Neural cell (in vitro differentiated cells): ENCODE results near the gene TRAF6. TPM values are rescaled to one million over a fixed set of nuclear protein-coding genes. Genes with fewer than 3 reads are reported as not detected.

Experiments used
- H2AFZ ChIP-seq: fragments of 200-600, 300-800 bp; sonication (generic), shearing (Covaris generic); 2 replicates; pipeline ENCODE4 v1.6.0; 2014; ENCODE audit warnings: low read depth, mild to moderate bottlenecking, antibody characterized with exemption, low read length, moderate library complexity
- H3F3A ChIP-seq: fragments of 200-600 bp; shearing (Covaris generic); 2 replicates; pipeline ENCODE4 v1.6.1; 2016; ENCODE audit warnings: mild to moderate bottlenecking, moderate library complexity, mixed read lengths, antibody characterized with exemption, low read length; ENCODE audit not compliant: insufficient read depth, poor library complexity, severe bottlenecking
- H3K27ac ChIP-seq: fragments of 200-600, 300-800 bp; sonication (generic), shearing (Covaris generic); 2 replicates; pipeline ENCODE4 v1.5.1; 2014; ENCODE audit warnings: mild to moderate bottlenecking, low read length, moderate library complexity
- H3K27me3 ChIP-seq: fragments of 300-800, 200-600 bp; sonication (generic), shearing (Covaris generic); 2 replicates; pipeline ENCODE4 v1.6.0; 2014; ENCODE audit warnings: mild to moderate bottlenecking, low read depth, low read length, moderate library complexity; ENCODE audit not compliant: insufficient read depth
- H3K36me3 ChIP-seq: fragments of 300-800, 200-600 bp; sonication (generic), shearing (Covaris generic); 2 replicates; pipeline ENCODE4 v1.5.1; 2014; ENCODE audit warnings: mild to moderate bottlenecking, antibody characterized with exemption, low read length, moderate library complexity; ENCODE audit not compliant: insufficient read depth
- H3K4me2 ChIP-seq: fragments of 300-800, 200-600 bp; sonication (generic), shearing (Covaris generic); 2 replicates; pipeline ENCODE4 v1.6.0; 2014; ENCODE audit warnings: mild to moderate bottlenecking, low read length
- H3K4me3 ChIP-seq: fragments of 300-800, 200-600 bp; sonication (generic), shearing (Covaris generic); 2 replicates; pipeline ENCODE4 v1.5.1; 2014; ENCODE audit warnings: mild to moderate bottlenecking, low read length, moderate library complexity
- H3K79me2 ChIP-seq: fragments of 200-600 bp; shearing (Covaris generic); replicated peaks from 2 replicates; pipeline ENCODE4 v1.6.0; 2014; ENCODE audit warnings: mild to moderate bottlenecking, low read length, moderate library complexity; ENCODE audit not compliant: insufficient read depth
- H3K9ac ChIP-seq: fragments of 300-800, 200-600 bp; sonication (generic), shearing (Covaris generic); 2 replicates; pipeline ENCODE4 v1.6.1; 2016; ENCODE audit warnings: mild to moderate bottlenecking, low read length, mixed read lengths
- H3K9me2 ChIP-seq: fragments of 200-600 bp; shearing (Covaris generic); 2 replicates; pipeline ENCODE4 v1.6.1; 2016; ENCODE audit warnings: mild to moderate bottlenecking, low read length, mixed read lengths; ENCODE audit not compliant: insufficient read depth
- H3K9me3 ChIP-seq: fragments of 200-600, 300-800 bp; sonication (generic), shearing (Covaris generic); 2 replicates; pipeline ENCODE4 v1.6.1; 2016; ENCODE audit warnings: mild to moderate bottlenecking, mixed run types, low read length, moderate library complexity, mixed read lengths
- H4K20me1 ChIP-seq: fragments of 200-600 bp; shearing (Covaris generic); 2 replicates; pipeline ENCODE4 v1.6.1; 2016; ENCODE audit warnings: mild to moderate bottlenecking, mixed run types; ENCODE audit not compliant: insufficient read depth
- CTCF ChIP-seq: fragments of 450-650 bp; IDR thresholded peaks from 2 replicates; pipeline ENCODE4 v1.5.1; 2014; ENCODE audit warnings: antibody characterized with exemption, mild to moderate bottlenecking, moderate library complexity; ENCODE audit not compliant: poor library complexity, severe bottlenecking
- EP300 ChIP-seq: fragments of 450-650 bp; conservative IDR thresholded peaks from 2 replicates; pipeline ENCODE4 v1.6.1; 2014; ENCODE audit warnings: antibody characterized with exemption, mild to moderate bottlenecking, moderate library complexity; ENCODE audit not compliant: poor library complexity, severe bottlenecking
- EZH2 ChIP-seq: fragments of 200-600, 300-800 bp; shearing (Covaris generic), sonication (generic); IDR thresholded peaks from 2 replicates; pipeline ENCODE4 v1.6.1; 2014; ENCODE audit warnings: antibody characterized with exemption, low read length, borderline replicate concordance, mild to moderate bottlenecking; ENCODE audit not compliant: insufficient read depth, poor library complexity, severe bottlenecking
- MXI1 ChIP-seq: fragments of 450-650 bp; conservative IDR thresholded peaks from 2 replicates; pipeline ENCODE4 v1.6.1; 2014; ENCODE audit warnings: antibody characterized with exemption, mild to moderate bottlenecking; ENCODE audit not compliant: poor library complexity, severe bottlenecking
- POLR2AphosphoS5 ChIP-seq: IDR thresholded peaks from 2 replicates; pipeline ENCODE4 v1.6.1; 2012
- RAD21 ChIP-seq: fragments of 450-650 bp; conservative IDR thresholded peaks from 2 replicates; pipeline ENCODE4 v1.6.1; 2014; ENCODE audit warnings: antibody characterized with exemption, mild to moderate bottlenecking, moderate library complexity
- REST ChIP-seq: IDR thresholded peaks from 2 replicates; pipeline ENCODE4 v1.6.1; 2012; ENCODE audit warnings: borderline replicate concordance
- SMC3 ChIP-seq: fragments of 450-650 bp; conservative IDR thresholded peaks from 2 replicates; pipeline ENCODE4 v1.6.1; 2014; ENCODE audit warnings: antibody characterized with exemption, mild to moderate bottlenecking, moderate library complexity; ENCODE audit not compliant: poor library complexity
- TAF1 ChIP-seq: IDR thresholded peaks from 2 replicates; pipeline ENCODE4 v1.6.1; 2012; ENCODE audit warnings: low read depth
- polyA plus RNA-seq: library from polyadenylated mRNA; depleted of rRNA; stranded (reverse); fragments of >200 nt; gene quantifications from 2 replicates; pipeline ENCODE4 v1.2.3, GENCODE V29; 2014

Gene TRAF6
- polyA plus RNA-seq, 1 donor from 2014 or later, result 7.5 TPM

- Histone ChIP-seq H3K9me2 (no peaks in the 10 kb centered on the region), H4K20me1 (no peaks in the 10 kb centered on the region), H3K79me2 (no peaks in the 10 kb centered on the region), H3K9me3 (no peaks in the 10 kb centered on the region), H3K9ac (no peak overlapping the region), H3F3A (no peaks in the 10 kb centered on the region), H3K27ac (no peak overlapping the region), H3K27me3 (no peaks in the 10 kb centered on the region), H2AFZ (no peak overlapping the region), H3K4me2 (no peak overlapping the region), H3K4me3 (no peak overlapping the region), H3K36me3 (peaks cover 8% of the 10 kb centered on the region)
- TF ChIP-seq CTCF (no peak), TAF1 (no peak), EP300 (no peak), RAD21 (no peak), MXI1 (no peak), EZH2 (no peak), POLR2AphosphoS5 (no peak), SMC3 (no peak), REST (no peak)
These were observed 22.0 kb downstream of the TRAF6 start for GRCh38 chr11:36488096-36488495.

GRCh38 chr11:36487619-36488018 is 22.5 kb downstream of the TRAF6 start:
- TF ChIP-seq RAD21 (no peak), EP300 (no peak), CTCF (no peak), POLR2AphosphoS5 (no peak), SMC3 (no peak), MXI1 (no peak), REST (no peak), TAF1 (no peak), EZH2 (no peak)
- Histone ChIP-seq H3K27me3 (no peaks in the 10 kb centered on the region), H3K36me3 (peaks cover 8% of the 10 kb centered on the region), H3K9me2 (no peaks in the 10 kb centered on the region), H3K79me2 (no peaks in the 10 kb centered on the region), H3K27ac (no peak overlapping the region), H2AFZ (no peak overlapping the region), H3K4me2 (no peak overlapping the region), H4K20me1 (no peaks in the 10 kb centered on the region), H3K9ac (no peak overlapping the region), H3F3A (no peaks in the 10 kb centered on the region), H3K4me3 (no peak overlapping the region), H3K9me3 (no peaks in the 10 kb centered on the region)
